ENCODE data around the gene NOX3.

DNA sequence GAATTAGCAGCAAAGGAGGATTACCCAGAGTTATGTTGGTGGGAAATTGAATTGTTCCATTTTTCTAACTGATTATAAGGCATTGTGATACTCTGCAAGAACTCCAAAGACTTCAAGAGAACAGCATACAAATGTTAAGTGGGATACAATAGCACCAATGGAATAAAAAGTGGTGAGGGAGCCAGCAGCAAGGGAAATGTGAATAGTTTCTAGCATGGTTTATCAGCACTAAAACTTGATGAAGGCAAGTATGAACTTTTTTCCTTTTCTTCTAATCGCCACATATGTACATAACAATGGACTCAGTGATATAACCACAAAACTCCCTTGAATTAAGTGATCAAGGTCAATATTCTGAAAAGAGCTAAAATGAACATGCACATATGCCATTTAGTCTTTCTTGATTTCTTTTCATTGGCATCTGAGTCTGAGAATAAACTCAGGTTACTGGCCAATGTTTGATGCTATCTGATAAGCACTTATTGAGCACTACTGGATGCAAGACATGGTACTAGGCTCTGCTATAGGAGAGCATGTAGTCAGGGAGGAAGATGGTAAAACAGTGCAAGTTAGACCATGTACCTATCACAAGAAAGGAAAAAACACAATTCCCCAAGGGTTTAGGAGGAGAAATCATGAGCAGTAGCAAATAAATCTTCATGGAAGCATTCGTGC is 36.6 kb upstream of the NOX3 start:
- TF ChIP-seq CEBPB (IDR thresholded peaks at IDR 0.05; ENCODE audit: low read depth, low read length) = no peak
- TF ChIP-seq CHD2 (IDR thresholded peaks at IDR 0.05; ENCODE audit: low read length) = no peak
- no peak for TF ChIP-seq RAD21 (IDR thresholded peaks at IDR 0.05 in 1 of 2, conservative IDR thresholded peaks at IDR 0.05 in 1 of 2; ENCODE audit: low read depth in 2 of 2, low read length in 2 of 2)
- TF ChIP-seq, protein P1, sequence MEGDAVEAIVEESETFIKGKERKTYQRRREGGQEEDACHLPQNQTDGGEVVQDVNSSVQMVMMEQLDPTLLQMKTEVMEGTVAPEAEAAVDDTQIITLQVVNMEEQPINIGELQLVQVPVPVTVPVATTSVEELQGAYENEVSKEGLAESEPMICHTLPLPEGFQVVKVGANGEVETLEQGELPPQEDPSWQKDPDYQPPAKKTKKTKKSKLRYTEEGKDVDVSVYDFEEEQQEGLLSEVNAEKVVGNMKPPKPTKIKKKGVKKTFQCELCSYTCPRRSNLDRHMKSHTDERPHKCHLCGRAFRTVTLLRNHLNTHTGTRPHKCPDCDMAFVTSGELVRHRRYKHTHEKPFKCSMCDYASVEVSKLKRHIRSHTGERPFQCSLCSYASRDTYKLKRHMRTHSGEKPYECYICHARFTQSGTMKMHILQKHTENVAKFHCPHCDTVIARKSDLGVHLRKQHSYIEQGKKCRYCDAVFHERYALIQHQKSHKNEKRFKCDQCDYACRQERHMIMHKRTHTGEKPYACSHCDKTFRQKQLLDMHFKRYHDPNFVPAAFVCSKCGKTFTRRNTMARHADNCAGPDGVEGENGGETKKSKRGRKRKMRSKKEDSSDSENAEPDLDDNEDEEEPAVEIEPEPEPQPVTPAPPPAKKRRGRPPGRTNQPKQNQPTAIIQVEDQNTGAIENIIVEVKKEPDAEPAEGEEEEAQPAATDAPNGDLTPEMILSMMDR (IDR thresholded peaks at IDR 0.05; ENCODE audit: control extremely low read depth in 1 of 3, insufficient read depth in 1 of 3, low read depth in 1 of 3, low read length in 3 of 3) = no peak
- TF ChIP-seq CREB1 (IDR thresholded peaks at IDR 0.05) = no peak
- TF ChIP-seq KDM5A (IDR thresholded peaks at IDR 0.05; ENCODE audit: low read length) = no peak
- no peak for TF ChIP-seq JUND (IDR thresholded peaks at IDR 0.05; ENCODE audit: low read length)
- TF ChIP-seq EZH2 (IDR thresholded peaks at IDR 0.05; ENCODE audit: low read depth, low read length, severe bottlenecking) = no peak
- no peak for TF ChIP-seq EP300 (IDR thresholded peaks at IDR 0.05; ENCODE audit: borderline replicate concordance in 1 of 2, low read depth in 2 of 2, low read length in 2 of 2)
- no peak for TF ChIP-seq RNF2 (IDR thresholded peaks at IDR 0.05; ENCODE audit: borderline replicate concordance, low read depth, low read length, missing control alignments, poor library complexity, severe bottlenecking)
- TF ChIP-seq, protein P2, sequence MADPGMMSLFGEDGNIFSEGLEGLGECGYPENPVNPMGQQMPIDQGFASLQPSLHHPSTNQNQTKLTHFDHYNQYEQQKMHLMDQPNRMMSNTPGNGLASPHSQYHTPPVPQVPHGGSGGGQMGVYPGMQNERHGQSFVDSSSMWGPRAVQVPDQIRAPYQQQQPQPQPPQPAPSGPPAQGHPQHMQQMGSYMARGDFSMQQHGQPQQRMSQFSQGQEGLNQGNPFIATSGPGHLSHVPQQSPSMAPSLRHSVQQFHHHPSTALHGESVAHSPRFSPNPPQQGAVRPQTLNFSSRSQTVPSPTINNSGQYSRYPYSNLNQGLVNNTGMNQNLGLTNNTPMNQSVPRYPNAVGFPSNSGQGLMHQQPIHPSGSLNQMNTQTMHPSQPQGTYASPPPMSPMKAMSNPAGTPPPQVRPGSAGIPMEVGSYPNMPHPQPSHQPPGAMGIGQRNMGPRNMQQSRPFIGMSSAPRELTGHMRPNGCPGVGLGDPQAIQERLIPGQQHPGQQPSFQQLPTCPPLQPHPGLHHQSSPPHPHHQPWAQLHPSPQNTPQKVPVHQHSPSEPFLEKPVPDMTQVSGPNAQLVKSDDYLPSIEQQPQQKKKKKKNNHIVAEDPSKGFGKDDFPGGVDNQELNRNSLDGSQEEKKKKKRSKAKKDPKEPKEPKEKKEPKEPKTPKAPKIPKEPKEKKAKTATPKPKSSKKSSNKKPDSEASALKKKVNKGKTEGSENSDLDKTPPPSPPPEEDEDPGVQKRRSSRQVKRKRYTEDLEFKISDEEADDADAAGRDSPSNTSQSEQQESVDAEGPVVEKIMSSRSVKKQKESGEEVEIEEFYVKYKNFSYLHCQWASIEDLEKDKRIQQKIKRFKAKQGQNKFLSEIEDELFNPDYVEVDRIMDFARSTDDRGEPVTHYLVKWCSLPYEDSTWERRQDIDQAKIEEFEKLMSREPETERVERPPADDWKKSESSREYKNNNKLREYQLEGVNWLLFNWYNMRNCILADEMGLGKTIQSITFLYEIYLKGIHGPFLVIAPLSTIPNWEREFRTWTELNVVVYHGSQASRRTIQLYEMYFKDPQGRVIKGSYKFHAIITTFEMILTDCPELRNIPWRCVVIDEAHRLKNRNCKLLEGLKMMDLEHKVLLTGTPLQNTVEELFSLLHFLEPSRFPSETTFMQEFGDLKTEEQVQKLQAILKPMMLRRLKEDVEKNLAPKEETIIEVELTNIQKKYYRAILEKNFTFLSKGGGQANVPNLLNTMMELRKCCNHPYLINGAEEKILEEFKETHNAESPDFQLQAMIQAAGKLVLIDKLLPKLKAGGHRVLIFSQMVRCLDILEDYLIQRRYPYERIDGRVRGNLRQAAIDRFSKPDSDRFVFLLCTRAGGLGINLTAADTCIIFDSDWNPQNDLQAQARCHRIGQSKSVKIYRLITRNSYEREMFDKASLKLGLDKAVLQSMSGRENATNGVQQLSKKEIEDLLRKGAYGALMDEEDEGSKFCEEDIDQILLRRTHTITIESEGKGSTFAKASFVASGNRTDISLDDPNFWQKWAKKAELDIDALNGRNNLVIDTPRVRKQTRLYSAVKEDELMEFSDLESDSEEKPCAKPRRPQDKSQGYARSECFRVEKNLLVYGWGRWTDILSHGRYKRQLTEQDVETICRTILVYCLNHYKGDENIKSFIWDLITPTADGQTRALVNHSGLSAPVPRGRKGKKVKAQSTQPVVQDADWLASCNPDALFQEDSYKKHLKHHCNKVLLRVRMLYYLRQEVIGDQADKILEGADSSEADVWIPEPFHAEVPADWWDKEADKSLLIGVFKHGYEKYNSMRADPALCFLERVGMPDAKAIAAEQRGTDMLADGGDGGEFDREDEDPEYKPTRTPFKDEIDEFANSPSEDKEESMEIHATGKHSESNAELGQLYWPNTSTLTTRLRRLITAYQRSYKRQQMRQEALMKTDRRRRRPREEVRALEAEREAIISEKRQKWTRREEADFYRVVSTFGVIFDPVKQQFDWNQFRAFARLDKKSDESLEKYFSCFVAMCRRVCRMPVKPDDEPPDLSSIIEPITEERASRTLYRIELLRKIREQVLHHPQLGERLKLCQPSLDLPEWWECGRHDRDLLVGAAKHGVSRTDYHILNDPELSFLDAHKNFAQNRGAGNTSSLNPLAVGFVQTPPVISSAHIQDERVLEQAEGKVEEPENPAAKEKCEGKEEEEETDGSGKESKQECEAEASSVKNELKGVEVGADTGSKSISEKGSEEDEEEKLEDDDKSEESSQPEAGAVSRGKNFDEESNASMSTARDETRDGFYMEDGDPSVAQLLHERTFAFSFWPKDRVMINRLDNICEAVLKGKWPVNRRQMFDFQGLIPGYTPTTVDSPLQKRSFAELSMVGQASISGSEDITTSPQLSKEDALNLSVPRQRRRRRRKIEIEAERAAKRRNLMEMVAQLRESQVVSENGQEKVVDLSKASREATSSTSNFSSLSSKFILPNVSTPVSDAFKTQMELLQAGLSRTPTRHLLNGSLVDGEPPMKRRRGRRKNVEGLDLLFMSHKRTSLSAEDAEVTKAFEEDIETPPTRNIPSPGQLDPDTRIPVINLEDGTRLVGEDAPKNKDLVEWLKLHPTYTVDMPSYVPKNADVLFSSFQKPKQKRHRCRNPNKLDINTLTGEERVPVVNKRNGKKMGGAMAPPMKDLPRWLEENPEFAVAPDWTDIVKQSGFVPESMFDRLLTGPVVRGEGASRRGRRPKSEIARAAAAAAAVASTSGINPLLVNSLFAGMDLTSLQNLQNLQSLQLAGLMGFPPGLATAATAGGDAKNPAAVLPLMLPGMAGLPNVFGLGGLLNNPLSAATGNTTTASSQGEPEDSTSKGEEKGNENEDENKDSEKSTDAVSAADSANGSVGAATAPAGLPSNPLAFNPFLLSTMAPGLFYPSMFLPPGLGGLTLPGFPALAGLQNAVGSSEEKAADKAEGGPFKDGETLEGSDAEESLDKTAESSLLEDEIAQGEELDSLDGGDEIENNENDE (IDR thresholded peaks at IDR 0.05; ENCODE audit: insufficient replicate concordance, low read length) = no peak
- TF ChIP-seq GABPA (IDR thresholded peaks at IDR 0.05; ENCODE audit: borderline replicate concordance, insufficient read depth, low read length) = no peak
